Neural cell (in vitro differentiated cells): ENCODE results near the gene KCNQ5. TPM values are rescaled to one million over a fixed set of nuclear protein-coding genes. Genes with fewer than 3 reads are reported as not detected.

Experiments
- H2AFZ ChIP-seq: fragments of 200-600, 300-800 bp; sonication (generic), shearing (Covaris generic); 2 replicates; pipeline ENCODE4 v1.6.0; 2014; ENCODE audit warnings: low read depth, mild to moderate bottlenecking, antibody characterized with exemption, low read length, moderate library complexity
- H3F3A ChIP-seq: fragments of 200-600 bp; shearing (Covaris generic); 2 replicates; pipeline ENCODE4 v1.6.1; 2016; ENCODE audit warnings: mild to moderate bottlenecking, moderate library complexity, mixed read lengths, antibody characterized with exemption, low read length; ENCODE audit not compliant: insufficient read depth, poor library complexity, severe bottlenecking
- H3K27ac ChIP-seq: fragments of 200-600, 300-800 bp; sonication (generic), shearing (Covaris generic); 2 replicates; pipeline ENCODE4 v1.5.1; 2014; ENCODE audit warnings: mild to moderate bottlenecking, low read length, moderate library complexity
- H3K27me3 ChIP-seq: fragments of 300-800, 200-600 bp; sonication (generic), shearing (Covaris generic); 2 replicates; pipeline ENCODE4 v1.6.0; 2014; ENCODE audit warnings: mild to moderate bottlenecking, low read depth, low read length, moderate library complexity; ENCODE audit not compliant: insufficient read depth
- H3K36me3 ChIP-seq: fragments of 300-800, 200-600 bp; sonication (generic), shearing (Covaris generic); 2 replicates; pipeline ENCODE4 v1.5.1; 2014; ENCODE audit warnings: mild to moderate bottlenecking, antibody characterized with exemption, low read length, moderate library complexity; ENCODE audit not compliant: insufficient read depth
- H3K4me2 ChIP-seq: fragments of 300-800, 200-600 bp; sonication (generic), shearing (Covaris generic); 2 replicates; pipeline ENCODE4 v1.6.0; 2014; ENCODE audit warnings: mild to moderate bottlenecking, low read length
- H3K4me3 ChIP-seq: fragments of 300-800, 200-600 bp; sonication (generic), shearing (Covaris generic); 2 replicates; pipeline ENCODE4 v1.5.1; 2014; ENCODE audit warnings: mild to moderate bottlenecking, low read length, moderate library complexity
- H3K79me2 ChIP-seq: fragments of 200-600 bp; shearing (Covaris generic); replicated peaks from 2 replicates; pipeline ENCODE4 v1.6.0; 2014; ENCODE audit warnings: mild to moderate bottlenecking, low read length, moderate library complexity; ENCODE audit not compliant: insufficient read depth
- H3K9ac ChIP-seq: fragments of 300-800, 200-600 bp; sonication (generic), shearing (Covaris generic); 2 replicates; pipeline ENCODE4 v1.6.1; 2016; ENCODE audit warnings: mild to moderate bottlenecking, low read length, mixed read lengths
- H3K9me2 ChIP-seq: fragments of 200-600 bp; shearing (Covaris generic); 2 replicates; pipeline ENCODE4 v1.6.1; 2016; ENCODE audit warnings: mild to moderate bottlenecking, low read length, mixed read lengths; ENCODE audit not compliant: insufficient read depth
- H3K9me3 ChIP-seq: fragments of 200-600, 300-800 bp; sonication (generic), shearing (Covaris generic); 2 replicates; pipeline ENCODE4 v1.6.1; 2016; ENCODE audit warnings: mild to moderate bottlenecking, mixed run types, low read length, moderate library complexity, mixed read lengths
- H4K20me1 ChIP-seq: fragments of 200-600 bp; shearing (Covaris generic); 2 replicates; pipeline ENCODE4 v1.6.1; 2016; ENCODE audit warnings: mild to moderate bottlenecking, mixed run types; ENCODE audit not compliant: insufficient read depth
- CTCF ChIP-seq: fragments of 450-650 bp; IDR thresholded peaks from 2 replicates; pipeline ENCODE4 v1.5.1; 2014; ENCODE audit warnings: antibody characterized with exemption, mild to moderate bottlenecking, moderate library complexity; ENCODE audit not compliant: poor library complexity, severe bottlenecking
- EP300 ChIP-seq: fragments of 450-650 bp; conservative IDR thresholded peaks from 2 replicates; pipeline ENCODE4 v1.6.1; 2014; ENCODE audit warnings: antibody characterized with exemption, mild to moderate bottlenecking, moderate library complexity; ENCODE audit not compliant: poor library complexity, severe bottlenecking
- EZH2 ChIP-seq: fragments of 200-600, 300-800 bp; shearing (Covaris generic), sonication (generic); IDR thresholded peaks from 2 replicates; pipeline ENCODE4 v1.6.1; 2014; ENCODE audit warnings: antibody characterized with exemption, low read length, borderline replicate concordance, mild to moderate bottlenecking; ENCODE audit not compliant: insufficient read depth, poor library complexity, severe bottlenecking
- MXI1 ChIP-seq: fragments of 450-650 bp; conservative IDR thresholded peaks from 2 replicates; pipeline ENCODE4 v1.6.1; 2014; ENCODE audit warnings: antibody characterized with exemption, mild to moderate bottlenecking; ENCODE audit not compliant: poor library complexity, severe bottlenecking
- POLR2AphosphoS5 ChIP-seq: IDR thresholded peaks from 2 replicates; pipeline ENCODE4 v1.6.1; 2012
- RAD21 ChIP-seq: fragments of 450-650 bp; conservative IDR thresholded peaks from 2 replicates; pipeline ENCODE4 v1.6.1; 2014; ENCODE audit warnings: antibody characterized with exemption, mild to moderate bottlenecking, moderate library complexity
- REST ChIP-seq: IDR thresholded peaks from 2 replicates; pipeline ENCODE4 v1.6.1; 2012; ENCODE audit warnings: borderline replicate concordance
- SMC3 ChIP-seq: fragments of 450-650 bp; conservative IDR thresholded peaks from 2 replicates; pipeline ENCODE4 v1.6.1; 2014; ENCODE audit warnings: antibody characterized with exemption, mild to moderate bottlenecking, moderate library complexity; ENCODE audit not compliant: poor library complexity
- TAF1 ChIP-seq: IDR thresholded peaks from 2 replicates; pipeline ENCODE4 v1.6.1; 2012; ENCODE audit warnings: low read depth
- polyA plus RNA-seq: library from polyadenylated mRNA; depleted of rRNA; stranded (reverse); fragments of >200 nt; gene quantifications from 2 replicates; pipeline ENCODE4 v1.2.3, GENCODE V29; 2014

The KCNQ5 gene
- polyA plus RNA-seq, 1 donor from 2014 or later = 0.30 TPM

- no peak overlapping the region for H3K27ac ChIP-seq
Observed at GRCh38 chr6:72938104-72938503, 316.2 kb downstream of the KCNQ5 start.

GRCh38 chr6:72939004-72939403, 317.1 kb downstream of the KCNQ5 start:
- Histone ChIP-seq H3K79me2 (no peaks in the 10 kb centered on the region), H3K9ac (no peak overlapping the region), H3K9me2 (no peaks in the 10 kb centered on the region), H3K27ac (no peak overlapping the region), H3K36me3 (no peaks in the 10 kb centered on the region), H3F3A (no peaks in the 10 kb centered on the region), H2AFZ (no peak overlapping the region), H4K20me1 (no peaks in the 10 kb centered on the region), H3K27me3 (no peaks in the 10 kb centered on the region), H3K4me2 (no peak overlapping the region), H3K9me3 (no peaks in the 10 kb centered on the region), H3K4me3 (no peak overlapping the region)
- TF ChIP-seq MXI1 (no peak), CTCF (no peak)

More at GRCh38 chr6:72938104-72938503, 316.2 kb downstream of the KCNQ5 start:
- no peaks in the 10 kb centered on the region for H3K9me2 ChIP-seq
- no peaks in the 10 kb centered on the region for H3K36me3 ChIP-seq
- no peaks in the 10 kb centered on the region for H3K27me3 ChIP-seq
- no peaks in the 10 kb centered on the region for H3K79me2 ChIP-seq
- H4K20me1 ChIP-seq = no peaks in the 10 kb centered on the region
- no peaks in the 10 kb centered on the region for H3K9me3 ChIP-seq
- H3F3A ChIP-seq = no peaks in the 10 kb centered on the region
- no peak overlapping the region for H3K4me2 ChIP-seq
- TF ChIP-seq SMC3 (no peak), MXI1 (no peak), RAD21 (no peak), CTCF (no peak), EZH2 (no peak), REST (no peak), TAF1 (no peak), EP300 (no peak), POLR2AphosphoS5 (no peak)
- H3K4me3 ChIP-seq = no peak overlapping the region
- no peak overlapping the region for H3K9ac ChIP-seq
- no peak overlapping the region for H2AFZ ChIP-seq
